K562 (cell line): ENCODE measurements around the gene SH3BP4. TPM values are rescaled to one million over a fixed set of nuclear protein-coding genes. Genes with fewer than 3 reads are reported as not detected.

Experiments
- ATAC-seq: fragments of 200-7000 bp; cut with Tn5 transposase; 3 replicates; pipeline ENCODE4 v1.9.1; 2020; ENCODE audit warnings: moderate library complexity
- BruUV-seq: library from RNA; stranded (reverse); fragments of 400-500 nt; replicated peaks from 2 replicates; lab custom pipeline; 2021; lab: Mats Ljungman, UMichigan
- CTCF ChIA-PET: fragments of 300-600 bp; formaldehyde crosslinking; extraction: SDS; loops from one replicate; lab custom pipeline; 2021; ENCODE audit warnings: low intra/inter-chr PET ratio; lab: Yijun Ruan, JAX
- POLR2A ChIA-PET: fragments of 300-600, 350-650 bp; sonication (Branson Sonifier 250); formaldehyde crosslinking; extraction: SDS; loops from one replicate; lab custom pipeline; 2021; ENCODE audit warnings: antibody characterized with exemption, inconsistent platforms; lab: Yijun Ruan, JAX
- DNase-seq, 4 experiments: peaks; one replicate each; pipeline versions ENCODE4 v3.0.0 to v3.0.0-alpha.2; 2011 to 2018; ENCODE audit warnings: low spot score in 3 of 4, mixed read lengths in 3 of 4; ENCODE audit errors: extremely low read depth in 1 of 4
- FAIRE-seq: peaks from 2 replicates; lab custom pipeline; 2011; peaks lifted over from hg19 to GRCh38; lab: Jason Lieb, UNC
- H2AFZ ChIP-seq: 2 replicates; pipeline ENCODE4 v1.6.0; 2011; ENCODE audit warnings: low read depth, low read length, control low read depth, inconsistent platforms
- H3K27ac ChIP-seq: fragments of 200-600 bp; 3 replicates; pipeline ENCODE4 v1.8.0; 2011; ENCODE audit warnings: low read depth, mild to moderate bottlenecking, control low read depth, inconsistent platforms, low read length, moderate library complexity, mixed read lengths; ENCODE audit errors: extremely low read depth
- H3K27me3 ChIP-seq, 2 experiments: fragments of 300-600 bp in 1 of 2; 2 replicates in 1 of 2; 3 replicates in 1 of 2; pipeline versions ENCODE4 v1.6.0 to v1.8.0; 2011; ENCODE audit warnings: inconsistent platforms in 2 of 2, low read length in 2 of 2, mild to moderate bottlenecking in 1 of 2, mixed read lengths in 1 of 2, moderate library complexity in 1 of 2; ENCODE audit not compliant: control insufficient read depth in 2 of 2, insufficient read depth in 2 of 2
- H3K36me3 ChIP-seq: fragments of 300-600 bp; 3 replicates; pipeline ENCODE4 v1.8.0; 2011; ENCODE audit warnings: mild to moderate bottlenecking, low read length, inconsistent platforms; ENCODE audit not compliant: control insufficient read depth, insufficient read depth
- H3K4me1 ChIP-seq, 2 experiments: fragments of 200-600 bp in 1 of 2; replicated peaks in 1 of 2; 2 replicates in 1 of 2; 3 replicates in 1 of 2; pipeline versions ENCODE4 v1.5.1 to v1.8.0; 2011; ENCODE audit warnings: inconsistent platforms in 2 of 2, low read length in 2 of 2, mild to moderate bottlenecking in 1 of 2, mixed read lengths in 1 of 2, moderate library complexity in 1 of 2; ENCODE audit not compliant: control insufficient read depth in 2 of 2, insufficient read depth in 2 of 2
- H3K4me2 ChIP-seq: 2 replicates; pipeline ENCODE4 v1.6.1; 2011; ENCODE audit warnings: low read length, control low read depth, inconsistent platforms, mixed read lengths; ENCODE audit not compliant: insufficient read depth
- H3K4me3 ChIP-seq: fragments of 200-600 bp; sonication (generic), shearing (Covaris generic); 2 replicates; pipeline ENCODE4 v1.5.1; 2016; ENCODE audit warnings: control low read depth, inconsistent platforms
- H3K79me2 ChIP-seq: fragments of 200-600 bp; 3 replicates; pipeline ENCODE4 v1.8.0; 2011; ENCODE audit warnings: low read length, inconsistent platforms; ENCODE audit not compliant: control insufficient read depth, insufficient read depth
- H3K9ac ChIP-seq, 2 experiments: 2 replicates each; pipeline versions ENCODE4 v1.6.0 to v1.6.1; 2011; ENCODE audit warnings: low read depth in 2 of 2, low read length in 2 of 2, control low read depth in 1 of 2, inconsistent platforms in 1 of 2, mild to moderate bottlenecking in 1 of 2, mixed read lengths in 1 of 2; ENCODE audit not compliant: insufficient read depth in 1 of 2
- H3K9me1 ChIP-seq: one replicate; pipeline ENCODE4 v1.6.0; 2011; ENCODE audit warnings: inconsistent platforms, mild to moderate bottlenecking, low read length, moderate library complexity; ENCODE audit not compliant: control insufficient read depth, insufficient read depth
- H3K9me3 ChIP-seq: replicated peaks from 2 replicates; pipeline ENCODE4 v1.5.1; 2011; ENCODE audit warnings: low read depth, low read length, inconsistent platforms; ENCODE audit not compliant: control insufficient read depth, insufficient read depth
- H4K20me1 ChIP-seq: replicated peaks from 2 replicates; pipeline ENCODE4 v1.6.1; 2011; ENCODE audit warnings: low read length, inconsistent platforms, mixed read lengths; ENCODE audit not compliant: control insufficient read depth, insufficient read depth
- ARID1B ChIP-seq: fragments of 450-650 bp; IDR thresholded peaks from 2 replicates; pipeline ENCODE4 v1.6.1; 2016; ENCODE audit warnings: antibody characterized with exemption, mild to moderate bottlenecking, inconsistent platforms
- ARID4B ChIP-seq: sonication (generic); formaldehyde crosslinking; IDR thresholded peaks from 2 replicates; pipeline ENCODE4 v1.8.0; 2022; ENCODE audit warnings: mild to moderate bottlenecking, missing genetic modification reagents
- ATF2 ChIP-seq: sonication (generic); formaldehyde crosslinking; IDR thresholded peaks from 2 replicates; pipeline ENCODE4 v1.8.1; 2022; ENCODE audit warnings: missing genetic modification reagents
- HIVEP1 ChIP-seq: fragments of 250-450 bp; sonication (Bioruptor Pico); IDR thresholded peaks from 2 replicates; pipeline ENCODE4 v1.4.0; 2020; ENCODE audit warnings: mild to moderate bottlenecking
- HMGN3 ChIP-seq: IDR thresholded peaks from 2 replicates; pipeline ENCODE4 v1.6.1; 2011; ENCODE audit warnings: borderline replicate concordance, low read depth, mild to moderate bottlenecking, mixed read lengths, low read length; ENCODE audit not compliant: insufficient read length; ENCODE audit errors: extremely low read depth
- KLF16 ChIP-seq: IDR thresholded peaks from 2 replicates; pipeline ENCODE4 v1.6.1; 2016; ENCODE audit warnings: antibody characterized with exemption
- MCM2 ChIP-seq: fragments of 450-650 bp; IDR thresholded peaks from 2 replicates; pipeline ENCODE4 v1.6.1; 2017; ENCODE audit warnings: low read depth, mild to moderate bottlenecking
- MYNN ChIP-seq, 2 experiments: sonication (generic); formaldehyde crosslinking in 1 of 2; IDR thresholded peaks; 2 replicates each; pipeline versions ENCODE4 v1.5.0 to v1.6.1; 2016 to 2020; ENCODE audit warnings: antibody characterized with exemption in 1 of 2, missing genetic modification reagents in 1 of 2
- NR3C1 ChIP-seq: sonication (generic); formaldehyde crosslinking; IDR thresholded peaks from 2 replicates; pipeline ENCODE4 v1.8.1; 2022; ENCODE audit warnings: missing genetic modification reagents
- POLR2G ChIP-seq: fragments of 200-400 bp; formaldehyde crosslinking; IDR thresholded peaks from 2 replicates; pipeline ENCODE4 v1.6.1; 2017; ENCODE audit warnings: low read depth, mild to moderate bottlenecking, antibody characterized with exemption, low read length, moderate library complexity
- SNAPC5 ChIP-seq: fragments of 250-450 bp; sonication (Bioruptor Pico); IDR thresholded peaks from 2 replicates; pipeline ENCODE4 v1.8.0; 2021; ENCODE audit warnings: moderate library complexity, mild to moderate bottlenecking, inconsistent platforms
- ZNF277 ChIP-seq: fragments of 250-450 bp; sonication (Bioruptor Pico); IDR thresholded peaks from 2 replicates; pipeline ENCODE4 v1.8.0; 2022; ENCODE audit warnings: inconsistent platforms, mild to moderate bottlenecking, moderate library complexity, borderline replicate concordance
- ZNF77 ChIP-seq: fragments of 250-450 bp; sonication (Bioruptor Pico); IDR thresholded peaks from 2 replicates; pipeline ENCODE4 v1.5.0; 2020
- WGBS: fragments of 100-300 bp; shearing (Covaris generic); methylation state at CpG from one replicate; pipeline ENCODE4 v1.1.6; 2016; ENCODE audit warnings: low coverage, mixed read lengths; ENCODE audit not compliant: insufficient coverage; ENCODE audit errors: missing lambda C conversion rate; 5-methylcytosine and 5-hydroxymethylcytosine counted together
- in situ Hi-C: fragments of 300-500 bp; cut with MboI; formaldehyde crosslinking; loops from 4 replicates; pipeline ENCODE4 v1.15.0; 2018; ENCODE audit warnings: inconsistent platforms, mixed read lengths
- intact Hi-C: fragments of 100-400 bp; cut with micrococcal nuclease; formaldehyde crosslinking; loops from 2 replicates; pipeline ENCODE4 v1.14.2; 2022
- polyA plus RNA-seq, 8 experiments: library from polyadenylated mRNA; depleted of rRNA in 4 of 8; stranded (reverse) in 5 of 8; unstranded in 3 of 8; fragments of >200 nt; fragmentation: Nextera tagmentation in 2 of 8; fragmentation: Illumina TruSeq in 1 of 8; extraction: Ambion mirVana in 2 of 8; extraction: Trizol in 1 of 8; gene quantifications; 2 replicates each; pipeline versions ENCODE4 v1.2.1 to v1.2.3, GENCODE V29; 2011 to 2014; ENCODE audit warnings: inconsistent platforms in 1 of 8, missing spikeins in 1 of 8
- total RNA-seq, 7 experiments: library from RNA; depleted of rRNA in 6 of 7; stranded (reverse); fragments of >200 nt in 6 of 7; fragmentation: Illumina TruSeq in 2 of 7; extraction: Trizol in 2 of 7; gene quantifications; 2 replicates each; pipeline versions ENCODE4 v1.2.1 to v1.2.3, GENCODE V29; 2011 to 2021; ENCODE audit warnings: low replicate concordance in 1 of 7

The SH3BP4 gene
- total and polyA plus RNA-seq, 9 of the 15 experiments (the other 6 are each of a cell fraction or from before 2014, with no cell fraction given): 0.03 to 0.28 (median 0.27) TPM; not detected in 6

- TF ChIP-seq ARID4B (CRISPR knock-in tag): no peak
Observed at GRCh38 chr2:235032949-235033348, 81.1 kb downstream of the SH3BP4 start (continued).

- Histone ChIP-seq H3K4me3 (no peak overlapping the region), H3K27me3 (peaks cover 0 to 32% of the 10 kb centered on the region in 2 experiments; a peak in 3 of 5 replicates), H3K27ac (no peak overlapping the region), H3K36me3 (no peaks in the 10 kb centered on the region), H3K4me2 (no peak overlapping the region), H3K9me1 (no peaks in the 10 kb centered on the region), H3K4me1 (no peaks in the 10 kb centered on the region), H2AFZ (no peak overlapping the region), H4K20me1 (no peaks in the 10 kb centered on the region; the same call in 1 of the 2 replicates), H3K9me3 (no peaks in the 10 kb centered on the region), H3K79me2 (no peaks in the 10 kb centered on the region), H3K9ac (no peak overlapping the region)
- POLR2A ChIA-PET: no interaction called here
- BruUV-seq: no TSS peak
- CTCF ChIA-PET: no interaction called here
- intact Hi-C loops: no loop called here
- DNase-seq (no peak), ATAC-seq (no peak), FAIRE-seq (no peak)
- in situ Hi-C loops: no loop called here
- WGBS: under 1% methylated on average over 25 of the region's 30 CpGs
- TF ChIP-seq HMGN3: no peak
- TF ChIP-seq ARID1B: no peak
- TF ChIP-seq ATF2 (CRISPR knock-in tag): no peak
- TF ChIP-seq MCM2: no peak
- TF ChIP-seq NR3C1 (CRISPR knock-in tag): no peak
- TF ChIP-seq HIVEP1 (CRISPR knock-in tag): no peak
- TF ChIP-seq ZNF277 (CRISPR knock-in tag): no peak
- TF ChIP-seq POLR2G: no peak
- TF ChIP-seq MYNN (IDR thresholded peaks at IDR 0.05): no peak
- no peak for TF ChIP-seq MYNN (CRISPR knock-in tag; IDR thresholded peaks at IDR 0.05)
- TF ChIP-seq SNAPC5 (CRISPR knock-in tag): no peak
- no peak for TF ChIP-seq ZNF77 (CRISPR knock-in tag)
- no peak for TF ChIP-seq KLF16
Observed at GRCh38 chr2:235034265-235035118, 82.7 kb downstream of the SH3BP4 start.
